ENCODE measurements around the gene TSHZ2. TPM values are rescaled to one million over a fixed set of nuclear protein-coding genes. Genes with fewer than 3 reads are reported as not detected.

The TSHZ2 gene
- total RNA-seq, 1 donor from 2014 or later, result 12.6 TPM

DNA sequence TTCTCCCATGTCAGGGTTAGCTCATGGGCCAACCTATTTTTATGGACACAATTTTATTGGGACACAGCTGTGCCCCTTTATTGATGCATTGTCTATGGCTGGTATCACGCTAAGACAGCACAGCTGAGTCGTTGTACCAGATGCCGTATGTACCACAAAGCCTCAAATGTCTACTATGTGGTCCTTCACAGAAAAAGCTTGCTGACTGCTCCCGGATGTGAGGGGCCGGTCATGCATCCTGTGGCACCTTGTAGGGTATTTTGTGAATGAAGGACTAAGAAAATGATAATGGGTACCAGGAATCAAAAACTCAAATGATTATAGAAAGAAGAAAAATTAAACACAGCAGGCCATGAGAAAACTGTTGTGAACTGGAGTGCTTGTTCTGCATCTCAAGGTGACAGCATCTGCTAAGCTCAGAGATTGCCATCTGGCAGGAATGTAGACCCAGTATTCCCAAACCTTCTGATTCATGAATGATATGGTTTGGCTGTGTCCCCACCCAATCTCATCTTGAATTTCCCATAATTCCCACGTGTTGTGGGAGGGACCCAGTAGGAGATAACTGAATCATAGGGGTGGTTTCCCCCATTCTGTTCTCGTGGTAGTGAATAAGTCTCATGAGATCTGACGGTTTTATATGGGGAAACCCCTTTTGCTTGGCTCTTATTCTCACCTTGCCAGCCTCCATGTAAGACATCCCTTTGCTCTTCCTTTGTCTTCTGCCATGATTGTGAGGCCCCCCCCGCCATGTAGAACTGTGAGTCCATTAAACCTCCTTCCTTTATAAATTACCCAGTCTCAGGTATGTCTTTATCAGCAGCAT, 248.5 kb downstream of the TSHZ2 start:
- H3K36me3 ChIP-seq, result no peaks in the 10 kb centered on the region
- H3K27me3 ChIP-seq (ENCODE audit: low read depth), result no peaks in the 10 kb centered on the region
- DNase-seq (no peak), ATAC-seq (no peak)
- TF ChIP-seq, protein P1, sequence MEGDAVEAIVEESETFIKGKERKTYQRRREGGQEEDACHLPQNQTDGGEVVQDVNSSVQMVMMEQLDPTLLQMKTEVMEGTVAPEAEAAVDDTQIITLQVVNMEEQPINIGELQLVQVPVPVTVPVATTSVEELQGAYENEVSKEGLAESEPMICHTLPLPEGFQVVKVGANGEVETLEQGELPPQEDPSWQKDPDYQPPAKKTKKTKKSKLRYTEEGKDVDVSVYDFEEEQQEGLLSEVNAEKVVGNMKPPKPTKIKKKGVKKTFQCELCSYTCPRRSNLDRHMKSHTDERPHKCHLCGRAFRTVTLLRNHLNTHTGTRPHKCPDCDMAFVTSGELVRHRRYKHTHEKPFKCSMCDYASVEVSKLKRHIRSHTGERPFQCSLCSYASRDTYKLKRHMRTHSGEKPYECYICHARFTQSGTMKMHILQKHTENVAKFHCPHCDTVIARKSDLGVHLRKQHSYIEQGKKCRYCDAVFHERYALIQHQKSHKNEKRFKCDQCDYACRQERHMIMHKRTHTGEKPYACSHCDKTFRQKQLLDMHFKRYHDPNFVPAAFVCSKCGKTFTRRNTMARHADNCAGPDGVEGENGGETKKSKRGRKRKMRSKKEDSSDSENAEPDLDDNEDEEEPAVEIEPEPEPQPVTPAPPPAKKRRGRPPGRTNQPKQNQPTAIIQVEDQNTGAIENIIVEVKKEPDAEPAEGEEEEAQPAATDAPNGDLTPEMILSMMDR (IDR thresholded peaks at IDR 0.05), result no peak
- H3K27ac ChIP-seq, result no peak overlapping the region
- H3K9me3 ChIP-seq, result no peaks in the 10 kb centered on the region
- no peak overlapping the region for H3K4me3 ChIP-seq
- intact Hi-C loops (cut with DNase I), result no loop called here
- peaks cover 5% of the 10 kb centered on the region for H3K4me1 ChIP-seq

DNA sequence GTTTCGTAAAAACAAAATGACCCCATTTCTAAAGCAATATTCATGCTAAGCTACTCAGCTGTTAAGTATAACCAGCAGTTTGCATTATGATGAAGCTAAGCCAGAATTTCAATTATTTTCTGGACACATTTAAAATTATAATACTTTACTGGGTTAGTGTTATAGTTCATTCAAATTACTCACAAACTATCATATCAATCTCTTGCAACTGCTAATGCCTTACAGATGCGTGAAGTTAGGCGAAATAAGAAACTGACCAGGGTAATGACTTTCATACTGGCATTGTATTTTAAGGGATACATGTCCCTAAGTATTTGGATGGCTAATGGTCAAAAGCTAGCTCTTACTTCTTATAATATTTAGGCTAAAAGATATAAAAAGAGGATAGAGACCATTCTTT, 249.6 kb downstream of the TSHZ2 start:
- Histone ChIP-seq H3K4me1 (peaks cover 5% of the 10 kb centered on the region), H3K4me3 (no peak overlapping the region), H3K27me3 (ENCODE audit: low read depth) (no peaks in the 10 kb centered on the region), H3K9me3 (no peaks in the 10 kb centered on the region), H3K27ac (no peak overlapping the region), H3K36me3 (no peaks in the 10 kb centered on the region)
- DNase-seq (no peak), ATAC-seq (no peak)
- TF ChIP-seq, protein P1 (IDR thresholded peaks at IDR 0.05), result no peak
- intact Hi-C loops (cut with DNase I), result no loop called here

DNA sequence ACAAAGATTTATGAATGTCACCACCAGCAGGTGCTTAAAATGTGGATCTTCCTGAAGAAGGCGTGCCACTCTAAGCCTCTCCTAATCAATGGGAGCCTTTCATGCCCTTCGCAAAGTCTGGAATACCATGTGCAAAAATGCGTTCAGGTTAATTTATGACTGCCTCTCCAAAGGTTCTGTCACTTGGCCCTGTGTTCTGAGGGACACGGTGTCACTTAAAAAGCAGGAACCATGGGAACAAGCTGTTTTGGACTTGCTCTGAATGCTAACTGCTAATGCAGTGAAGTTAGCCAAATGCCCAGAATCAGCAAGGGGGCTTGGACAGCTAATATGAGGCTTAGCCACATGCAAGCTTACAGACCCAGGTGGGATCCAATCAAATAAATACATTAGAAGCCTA, 250.3 kb downstream of the TSHZ2 start:
- H3K27me3 ChIP-seq (ENCODE audit: low read depth), result no peaks in the 10 kb centered on the region
- no peak overlapping the region for H3K4me3 ChIP-seq
- DNase-seq (no peak), ATAC-seq (no peak)
- intact Hi-C loops (cut with DNase I), result no loop called here
- no peaks in the 10 kb centered on the region for H3K9me3 ChIP-seq
- H3K27ac ChIP-seq, result no peak overlapping the region
- TF ChIP-seq, protein P1 (IDR thresholded peaks at IDR 0.05), result no peak
- no peaks in the 10 kb centered on the region for H3K4me1 ChIP-seq
- H3K36me3 ChIP-seq, result no peaks in the 10 kb centered on the region

DNA sequence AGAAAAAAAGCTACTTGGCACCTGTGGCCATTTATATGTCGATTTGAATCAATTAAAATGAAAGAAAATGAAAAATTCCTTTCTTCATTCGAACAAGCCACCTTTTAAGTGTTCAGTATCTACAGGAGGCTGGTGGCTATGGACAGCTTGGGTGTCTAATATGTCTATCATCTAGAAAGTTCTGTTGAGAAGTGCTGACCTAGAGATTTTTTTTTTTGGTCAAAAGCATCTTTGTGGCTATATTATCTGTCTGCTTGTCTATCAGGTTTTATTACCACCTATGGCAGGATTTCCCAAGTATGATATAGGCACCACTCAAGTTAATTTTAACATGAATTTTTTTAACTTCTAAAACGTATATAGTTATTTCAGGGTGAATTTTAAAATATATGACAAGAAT, 250.8 kb downstream of the TSHZ2 start:
- H3K9me3 ChIP-seq, result no peaks in the 10 kb centered on the region
- DNase-seq, result no peak
- intact Hi-C loops (cut with DNase I), result no loop called here

DNA sequence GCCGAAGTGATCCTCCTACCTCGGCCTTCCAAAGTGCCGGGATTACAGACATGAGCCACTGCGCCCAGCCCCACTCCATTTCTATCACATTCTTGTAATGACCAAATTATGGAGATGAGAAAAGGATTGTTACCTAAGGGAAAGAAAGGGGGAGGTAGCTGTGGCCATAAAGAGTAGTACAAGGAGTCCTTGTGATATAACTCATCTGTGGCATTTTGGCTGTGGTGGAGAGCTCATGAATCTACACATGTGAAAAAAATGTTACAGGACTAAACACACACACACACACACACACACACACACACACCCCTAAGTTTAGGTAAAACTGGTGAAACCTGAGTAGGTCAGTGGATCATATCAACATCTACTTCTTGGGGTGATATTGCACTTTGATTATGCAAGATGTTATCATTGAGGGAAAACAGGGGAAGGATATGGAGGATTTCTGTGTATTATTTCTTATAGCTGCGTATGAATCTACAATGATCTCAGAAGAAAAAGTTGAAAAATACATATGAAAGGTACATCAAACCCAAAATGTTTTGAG, 251.5 kb downstream of the TSHZ2 start:
- intact Hi-C loops (cut with DNase I), result no loop called here
- Histone ChIP-seq H3K4me3 (no peak overlapping the region), H3K27ac (no peak overlapping the region), H3K4me1 (no peaks in the 10 kb centered on the region), H3K9me3 (no peaks in the 10 kb centered on the region), H3K36me3 (no peaks in the 10 kb centered on the region), H3K27me3 (ENCODE audit: low read depth) (no peaks in the 10 kb centered on the region)
- no peak for ATAC-seq
- TF ChIP-seq, protein P1 (IDR thresholded peaks at IDR 0.05), result no peak
- no peak for DNase-seq

More for the DNA sequence above, 250.8 kb downstream of the TSHZ2 start:
- Histone ChIP-seq H3K36me3 (no peaks in the 10 kb centered on the region), H3K4me3 (no peak overlapping the region), H3K27me3 (ENCODE audit: low read depth) (no peaks in the 10 kb centered on the region), H3K27ac (no peak overlapping the region), H3K4me1 (no peaks in the 10 kb centered on the region)
- TF ChIP-seq, protein P1 (IDR thresholded peaks at IDR 0.05), result no peak
- ATAC-seq, result no peak
